ENCODE measurements around the gene PPIL3.

The PPIL3 gene

GRCh38 chr2:200829258-200829655, 59.6 kb downstream of the PPIL3 start:
- TF ChIP-seq, protein P1, sequence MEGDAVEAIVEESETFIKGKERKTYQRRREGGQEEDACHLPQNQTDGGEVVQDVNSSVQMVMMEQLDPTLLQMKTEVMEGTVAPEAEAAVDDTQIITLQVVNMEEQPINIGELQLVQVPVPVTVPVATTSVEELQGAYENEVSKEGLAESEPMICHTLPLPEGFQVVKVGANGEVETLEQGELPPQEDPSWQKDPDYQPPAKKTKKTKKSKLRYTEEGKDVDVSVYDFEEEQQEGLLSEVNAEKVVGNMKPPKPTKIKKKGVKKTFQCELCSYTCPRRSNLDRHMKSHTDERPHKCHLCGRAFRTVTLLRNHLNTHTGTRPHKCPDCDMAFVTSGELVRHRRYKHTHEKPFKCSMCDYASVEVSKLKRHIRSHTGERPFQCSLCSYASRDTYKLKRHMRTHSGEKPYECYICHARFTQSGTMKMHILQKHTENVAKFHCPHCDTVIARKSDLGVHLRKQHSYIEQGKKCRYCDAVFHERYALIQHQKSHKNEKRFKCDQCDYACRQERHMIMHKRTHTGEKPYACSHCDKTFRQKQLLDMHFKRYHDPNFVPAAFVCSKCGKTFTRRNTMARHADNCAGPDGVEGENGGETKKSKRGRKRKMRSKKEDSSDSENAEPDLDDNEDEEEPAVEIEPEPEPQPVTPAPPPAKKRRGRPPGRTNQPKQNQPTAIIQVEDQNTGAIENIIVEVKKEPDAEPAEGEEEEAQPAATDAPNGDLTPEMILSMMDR (IDR thresholded peaks at IDR 0.05; ENCODE audit: low read depth, low read length, missing control alignments) = no peak
- no peak for DNase-seq (ENCODE audit: extremely low read depth, low read depth)

GRCh38 chr2:200828572-200829257, 60.2 kb downstream of the PPIL3 start:
- no peak for DNase-seq (ENCODE audit: extremely low read depth, low read depth)
- TF ChIP-seq, protein P1 (IDR thresholded peaks at IDR 0.05; ENCODE audit: low read depth, low read length, missing control alignments) = no peak
- H3K4me3 ChIP-seq (replicated peaks; ENCODE audit: low read depth, low read length) = no peak overlapping the region

More at GRCh38 chr2:200829258-200829655, 59.6 kb downstream of the PPIL3 start:
- H3K4me3 ChIP-seq (replicated peaks; ENCODE audit: low read depth, low read length) = no peak overlapping the region

- TF ChIP-seq, protein P1 (IDR thresholded peaks at IDR 0.05; ENCODE audit: low read depth, low read length, missing control alignments) = no peak
These were observed 60.8 kb downstream of the PPIL3 start for GRCh38 chr2:200828104-200828503.

GRCh38 chr2:200821686-200822245, 67.1 kb downstream of the PPIL3 start:
- no peak overlapping the region for H3K4me3 ChIP-seq (replicated peaks; ENCODE audit: low read depth, low read length)
- TF ChIP-seq, protein P1 (IDR thresholded peaks at IDR 0.05; ENCODE audit: low read depth, low read length, missing control alignments) = no peak
- DNase-seq (ENCODE audit: extremely low read depth, low read depth) = no peak

More at GRCh38 chr2:200828104-200828503, 60.8 kb downstream of the PPIL3 start:
- no peak for DNase-seq (ENCODE audit: extremely low read depth, low read depth)
- H3K4me3 ChIP-seq (replicated peaks; ENCODE audit: low read depth, low read length) = no peak overlapping the region
